ENCODE data around the gene FARP1.

The FARP1 gene

GRCh38 chr13:98279473-98280175 is 136.7 kb downstream of the FARP1 start:
- TF ChIP-seq CTCF (conservative IDR thresholded peaks at IDR 0.05), result no peak
- no peak overlapping the region for H3K27ac ChIP-seq

- no peak overlapping the region for H3K27ac ChIP-seq
- no peak for TF ChIP-seq CTCF (conservative IDR thresholded peaks at IDR 0.05)
Measured at GRCh38 chr13:98280176-98280510, 137.2 kb downstream of the FARP1 start.

GRCh38 chr13:98284679-98285078 is 141.8 kb downstream of the FARP1 start:
- TF ChIP-seq CTCF (conservative IDR thresholded peaks at IDR 0.05), result no peak
- H3K27ac ChIP-seq, result peak overlapping the region; percentile 64

- H3K27ac ChIP-seq, result peak overlapping the region; percentile 64
- TF ChIP-seq CTCF (conservative IDR thresholded peaks at IDR 0.05), result no peak
Measured at GRCh38 chr13:98285317-98285716, 142.4 kb downstream of the FARP1 start.

- TF ChIP-seq CTCF (conservative IDR thresholded peaks at IDR 0.05), result no peak
- peak overlapping the region; percentile 64 for H3K27ac ChIP-seq
Measured at GRCh38 chr13:98285852-98286594, 143.1 kb downstream of the FARP1 start.

- H3K27ac ChIP-seq, result peak overlapping the region; percentile 64
- TF ChIP-seq CTCF (conservative IDR thresholded peaks at IDR 0.05), result no peak
Measured at GRCh38 chr13:98286799-98287198, 143.9 kb downstream of the FARP1 start.

- peak overlapping the region; percentile 64 for H3K27ac ChIP-seq
- no peak for TF ChIP-seq CTCF (conservative IDR thresholded peaks at IDR 0.05)
Measured at GRCh38 chr13:98288211-98288610, 145.3 kb downstream of the FARP1 start.
